Panc1 (cell line): ENCODE measurements around the gene SDC1.

Experiments
- CTCF ChIP-seq: fragments of 450-650 bp; IDR thresholded peaks from 2 replicates; pipeline ENCODE4 v1.5.1; 2017; ENCODE audit warnings: mild to moderate bottlenecking
- POLR2AphosphoS5 ChIP-seq: IDR thresholded peaks from 2 replicates; pipeline ENCODE4 v1.6.1; 2012; ENCODE audit warnings: mild to moderate bottlenecking, low read depth, low read length, moderate library complexity

GRCh38 chr2:20182241-20182931 lies 42.5 kb downstream of the SDC1 start:
- TF ChIP-seq POLR2AphosphoS5 (no peak), CTCF (no peak)
